ENCODE measurements around the gene PPP1R14C.

The PPP1R14C gene

DNA sequence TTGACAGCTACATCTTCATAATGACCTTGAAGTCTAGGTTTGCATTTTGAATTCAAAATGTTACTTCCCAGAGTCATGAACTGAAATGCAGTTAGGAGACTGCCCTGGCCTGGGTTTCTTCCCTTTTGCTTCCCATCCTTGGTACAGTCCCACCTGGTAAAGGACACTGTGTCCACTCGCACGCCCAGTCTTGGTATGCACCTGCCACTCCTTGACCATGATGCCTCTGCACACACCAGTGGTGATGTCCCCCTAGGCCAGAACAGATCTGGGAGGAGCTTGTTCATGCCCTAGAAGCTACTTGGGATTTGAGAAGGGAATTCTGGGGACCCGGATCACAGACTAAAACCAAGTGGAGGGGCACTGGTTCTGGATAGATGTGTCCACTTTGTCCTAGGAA, 3.6 kb downstream of the PPP1R14C start:
- no peaks in the 10 kb centered on the region for H3K9me3 Mint-ChIP-seq
- no peak overlapping the region for H3K27ac Mint-ChIP-seq
- H3K36me3 Mint-ChIP-seq: no peaks in the 10 kb centered on the region
- no peak for DNase-seq (ENCODE audit: low spot score in 2 of 2)
- no peak overlapping the region for H3K4me3 Mint-ChIP-seq
- H3K4me1 Mint-ChIP-seq: peaks cover 26% of the 10 kb centered on the region
- ATAC-seq: no peak

DNA sequence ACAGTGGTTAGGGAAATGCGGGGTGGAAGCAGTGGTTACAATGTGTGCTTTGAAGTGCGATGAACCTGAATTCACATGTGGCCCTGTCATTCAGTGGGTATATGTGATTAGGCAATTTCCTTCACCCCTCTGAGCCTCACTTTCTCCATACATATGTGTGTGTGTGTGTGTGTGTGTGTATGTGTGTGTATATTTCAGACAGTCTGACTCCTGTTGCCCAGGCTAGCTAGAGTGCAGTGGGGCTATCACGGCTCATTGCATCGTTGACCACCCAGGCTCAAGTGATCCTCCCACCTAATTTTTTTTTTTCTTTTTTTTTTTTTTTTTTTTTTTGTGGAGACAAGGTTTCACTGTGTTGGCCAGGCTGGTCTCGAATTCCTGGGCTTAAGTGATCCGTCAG, 6.3 kb downstream of the PPP1R14C start:
- Mint-ChIP-seq H3K27ac (no peak overlapping the region), H3K4me3 (no peak overlapping the region), H3K4me1 (peaks cover 29% of the 10 kb centered on the region), H3K9me3 (no peaks in the 10 kb centered on the region), H3K36me3 (no peaks in the 10 kb centered on the region)
- ATAC-seq (no peak), DNase-seq (ENCODE audit: low spot score in 2 of 2) (no peak)

DNA sequence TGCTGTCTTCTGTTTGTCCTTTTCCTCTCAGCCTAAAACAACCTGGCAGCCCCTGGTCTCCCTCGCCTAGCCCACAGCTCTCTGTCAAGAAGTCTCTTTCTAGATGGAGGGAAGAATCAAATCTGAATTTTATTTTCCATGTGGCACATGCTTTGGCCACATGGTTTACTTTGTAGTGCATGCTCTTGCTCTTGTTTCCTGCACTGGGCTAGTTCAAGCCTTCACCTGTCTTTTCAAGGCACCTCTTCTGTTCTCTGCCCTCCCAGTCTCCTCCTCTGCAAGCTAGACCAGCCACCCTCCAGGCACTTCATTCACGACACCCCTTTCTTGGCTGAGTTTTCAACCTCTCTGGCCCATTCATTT, 7.6 kb downstream of the PPP1R14C start:
- Mint-ChIP-seq H3K4me3 (no peak overlapping the region), H3K36me3 (no peaks in the 10 kb centered on the region), H3K27ac (no peak overlapping the region), H3K4me1 (peaks cover 25% of the 10 kb centered on the region), H3K9me3 (no peaks in the 10 kb centered on the region)
- ATAC-seq (no peak), DNase-seq (ENCODE audit: low spot score in 2 of 2) (no peak)

DNA sequence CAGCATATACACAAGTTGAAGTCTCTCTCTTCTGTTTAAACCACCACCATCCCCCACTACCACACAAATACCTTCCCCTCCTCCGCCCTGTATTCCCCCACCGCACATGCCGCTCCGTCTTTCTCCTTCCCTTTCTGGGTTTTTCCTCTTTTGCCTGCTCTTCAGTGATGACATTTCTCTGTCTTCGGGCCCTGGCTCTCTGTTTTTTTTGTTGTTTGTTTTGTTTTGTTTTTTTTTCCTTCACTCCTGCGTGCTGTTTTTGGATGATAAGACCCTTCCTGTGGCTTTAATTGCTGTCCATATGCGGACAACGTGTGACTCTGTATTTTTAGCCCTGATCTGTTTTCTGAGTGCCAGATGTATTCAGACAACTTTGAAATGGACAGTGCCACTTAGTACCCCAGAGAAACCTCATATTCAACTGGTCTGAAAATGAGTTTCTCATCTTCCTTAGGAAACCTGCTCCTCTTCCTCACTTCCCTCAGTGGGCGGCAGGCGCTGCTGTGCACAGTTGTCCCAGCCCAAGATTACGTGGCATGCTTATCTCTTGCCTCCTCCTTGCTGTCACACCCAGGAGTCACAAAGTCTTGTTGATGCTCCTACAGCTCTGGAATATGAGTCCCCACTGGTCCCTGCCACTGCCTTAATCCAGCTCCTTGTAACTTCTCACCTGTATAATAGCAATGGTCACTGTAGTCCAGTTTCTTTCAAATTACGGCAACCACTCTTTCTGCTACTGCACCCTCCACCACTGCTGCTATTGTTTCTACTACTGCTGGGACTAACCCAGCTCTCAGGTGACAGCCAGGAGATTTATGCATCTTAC, 8.2 kb downstream of the PPP1R14C start:
- H3K4me3 Mint-ChIP-seq: no peak overlapping the region
- H3K36me3 Mint-ChIP-seq: no peaks in the 10 kb centered on the region
- H3K4me1 Mint-ChIP-seq: peaks cover 19% of the 10 kb centered on the region
- DNase-seq (ENCODE audit: low spot score in 2 of 2): no peak
- no peak for ATAC-seq
- H3K9me3 Mint-ChIP-seq: no peaks in the 10 kb centered on the region
- no peak overlapping the region for H3K27ac Mint-ChIP-seq

DNA sequence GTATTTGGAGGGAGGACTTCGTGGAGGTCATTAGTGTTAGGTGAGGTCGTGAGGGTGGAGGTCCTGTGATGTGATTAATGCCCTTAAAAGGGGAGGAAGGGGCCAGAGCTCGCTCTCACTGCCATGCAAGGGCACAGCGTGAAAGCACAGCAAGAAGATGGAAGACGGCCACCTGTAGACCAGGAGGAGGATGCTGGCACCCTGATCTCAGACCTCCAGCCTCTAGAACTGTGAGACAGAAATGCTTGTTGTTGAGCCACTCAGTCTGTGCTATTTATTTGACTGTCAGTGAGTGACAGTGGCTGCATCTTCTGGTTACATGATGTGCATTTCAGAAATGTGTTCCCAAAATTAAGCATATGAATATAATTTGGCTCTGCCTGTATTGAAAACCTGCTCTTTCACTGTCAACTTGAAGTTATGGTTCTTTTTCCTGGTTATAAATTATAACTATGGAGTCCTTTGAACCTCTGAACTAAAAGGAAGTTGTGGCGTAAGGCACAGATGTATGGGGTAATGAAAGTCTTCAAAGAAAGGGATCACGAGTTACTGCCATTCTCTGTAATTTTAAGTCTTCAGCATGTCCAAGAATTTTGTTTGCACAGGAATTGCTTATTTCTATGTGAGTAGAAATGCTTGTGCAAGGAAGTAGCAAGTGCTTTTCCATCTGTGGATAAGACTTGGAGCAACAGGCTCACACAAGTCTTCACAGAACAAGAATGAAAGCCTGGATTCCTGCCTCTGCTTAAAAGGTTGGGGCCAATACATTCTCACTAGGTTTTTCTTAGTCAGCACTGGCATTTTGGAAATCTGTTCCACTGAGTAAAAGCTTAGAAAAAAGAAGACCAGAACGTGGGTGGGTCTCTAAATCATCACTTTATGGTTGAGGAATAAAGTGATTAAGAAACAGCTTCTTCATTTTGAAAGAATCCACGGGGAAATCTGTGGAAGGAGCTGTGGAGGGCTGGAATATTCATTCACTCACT, 10.3 kb downstream of the PPP1R14C start:
- Mint-ChIP-seq H3K36me3 (no peaks in the 10 kb centered on the region), H3K9me3 (no peaks in the 10 kb centered on the region), H3K27ac (no peak overlapping the region), H3K4me1 (peaks cover 29% of the 10 kb centered on the region), H3K4me3 (no peak overlapping the region)
- ATAC-seq (no peak), DNase-seq (ENCODE audit: low spot score in 2 of 2) (no peak)

DNA sequence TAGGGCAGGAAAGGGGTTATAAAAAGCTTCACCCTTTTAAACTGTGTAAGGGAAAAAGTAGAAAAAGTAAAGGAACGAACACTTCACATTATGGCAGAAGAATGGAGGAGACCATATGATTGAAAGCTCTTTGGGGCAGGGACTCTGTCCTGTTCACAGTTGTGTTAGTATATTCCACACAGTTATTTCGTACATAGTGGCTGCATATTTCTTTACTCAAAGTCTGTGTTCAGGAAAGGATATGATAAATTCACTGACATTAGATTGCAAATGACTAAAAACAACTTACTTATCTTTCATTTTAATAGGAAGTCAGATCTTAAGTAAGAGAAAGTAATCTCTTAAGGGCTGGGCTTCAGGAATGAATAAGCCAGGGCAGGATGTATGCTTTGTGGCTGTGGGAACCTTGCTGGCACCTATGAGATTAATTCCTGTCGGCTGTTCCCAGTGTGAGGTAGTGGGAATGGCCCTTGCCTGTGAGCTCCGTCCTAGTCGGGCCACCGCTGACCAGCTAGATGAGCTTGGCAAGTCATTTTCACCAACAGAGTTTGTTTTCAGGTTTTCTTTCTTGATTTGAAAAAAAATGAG, 11.2 kb downstream of the PPP1R14C start:
- DNase-seq (ENCODE audit: low spot score in 2 of 2) (no peak), ATAC-seq (peak; percentile 74)
- Mint-ChIP-seq H3K4me1 (peaks cover 29% of the 10 kb centered on the region), H3K9me3 (no peaks in the 10 kb centered on the region), H3K4me3 (no peak overlapping the region), H3K27ac (no peak overlapping the region), H3K36me3 (no peaks in the 10 kb centered on the region)

DNA sequence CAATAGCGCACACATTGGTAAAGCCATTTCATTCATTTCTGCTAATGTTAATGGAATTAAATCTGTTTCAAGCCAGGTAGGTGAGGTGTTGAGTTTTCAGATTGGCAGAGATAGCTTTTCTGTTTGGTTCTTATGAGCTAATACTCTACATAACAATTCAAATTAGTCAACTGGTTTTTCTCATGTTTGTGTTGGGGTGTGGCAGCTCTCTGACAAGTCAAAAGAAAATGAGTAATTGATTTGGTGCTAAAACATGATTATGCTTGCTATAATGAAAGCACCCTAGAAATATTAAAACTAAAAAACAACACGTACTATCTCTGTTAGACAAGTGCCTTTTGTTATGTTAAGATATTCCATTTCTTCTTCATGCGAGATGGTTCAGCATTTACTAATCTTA, 13.6 kb downstream of the PPP1R14C start:
- Mint-ChIP-seq H3K9me3 (no peaks in the 10 kb centered on the region), H3K36me3 (no peaks in the 10 kb centered on the region), H3K4me1 (peaks cover 29% of the 10 kb centered on the region), H3K4me3 (no peak overlapping the region), H3K27ac (no peak overlapping the region)
- ATAC-seq (no peak), DNase-seq (ENCODE audit: low spot score in 2 of 2) (no peak)

DNA sequence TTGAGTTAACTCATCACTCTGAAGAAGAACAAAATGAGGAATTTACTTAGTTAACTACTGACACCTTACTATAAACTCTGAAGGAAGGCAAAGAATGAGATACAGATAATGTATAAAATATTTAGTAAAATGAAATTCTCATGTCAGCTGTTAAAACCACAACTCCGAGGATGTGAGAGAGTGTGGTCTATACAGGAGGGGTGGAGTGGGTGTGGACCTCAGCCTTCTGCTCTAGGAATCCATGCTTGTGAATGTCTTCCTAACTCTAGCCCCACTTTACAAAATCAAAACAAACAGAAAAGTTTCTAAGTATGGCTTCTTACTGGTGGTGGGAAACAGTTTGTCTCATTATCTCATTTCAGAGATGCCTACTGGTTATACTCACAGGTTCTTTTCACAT, 14.2 kb downstream of the PPP1R14C start:
- Mint-ChIP-seq H3K36me3 (no peaks in the 10 kb centered on the region), H3K4me1 (peaks cover 29% of the 10 kb centered on the region), H3K9me3 (no peaks in the 10 kb centered on the region), H3K4me3 (no peak overlapping the region), H3K27ac (no peak overlapping the region)
- no peak for DNase-seq (ENCODE audit: low spot score in 2 of 2)
- no peak for ATAC-seq

DNA sequence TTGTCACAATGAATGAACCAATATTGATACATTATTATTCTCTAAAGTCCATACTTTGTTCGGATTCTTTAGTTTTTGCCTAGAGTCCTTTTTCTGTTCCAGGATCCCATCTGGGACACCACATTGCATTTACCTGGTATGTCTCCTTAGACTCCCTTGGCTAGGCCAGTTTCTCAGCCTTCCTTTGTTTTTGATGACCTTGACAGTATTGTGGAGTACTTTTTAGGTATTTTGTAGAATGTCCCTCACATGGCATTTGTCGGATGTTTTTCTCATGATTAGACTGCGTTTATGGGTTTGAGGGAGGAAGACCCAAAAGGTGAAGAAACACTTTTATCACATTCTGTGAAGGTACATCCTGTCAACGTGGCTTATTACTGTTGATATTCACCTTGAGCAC, 16.9 kb downstream of the PPP1R14C start:
- no peak overlapping the region for H3K4me3 Mint-ChIP-seq
- H3K9me3 Mint-ChIP-seq: no peaks in the 10 kb centered on the region
- H3K4me1 Mint-ChIP-seq: peaks cover 12% of the 10 kb centered on the region
- H3K27ac Mint-ChIP-seq: no peak overlapping the region
- ATAC-seq (no peak), DNase-seq (ENCODE audit: low spot score in 2 of 2) (no peak)
- no peaks in the 10 kb centered on the region for H3K36me3 Mint-ChIP-seq

DNA sequence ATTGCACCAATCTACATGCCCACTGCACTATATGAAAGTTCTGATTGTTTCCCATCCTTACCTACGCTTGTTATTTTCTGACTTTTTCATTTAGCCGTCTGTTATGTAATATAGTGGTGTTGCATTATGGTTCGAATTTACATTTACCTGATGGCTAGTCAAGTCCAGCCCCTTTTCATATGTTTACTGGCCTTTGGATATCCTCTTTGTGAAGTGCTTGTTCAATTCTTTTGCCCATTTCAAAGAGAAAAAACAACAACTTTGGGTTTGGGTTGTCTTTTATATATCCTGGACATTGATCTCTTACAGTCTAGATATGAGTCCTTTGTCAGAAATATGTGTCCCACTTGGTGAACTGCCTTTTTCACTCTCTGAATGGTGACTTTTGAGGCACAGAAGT, 21.1 kb downstream of the PPP1R14C start:
- Mint-ChIP-seq H3K9me3 (no peaks in the 10 kb centered on the region), H3K4me1 (no peaks in the 10 kb centered on the region), H3K36me3 (no peaks in the 10 kb centered on the region), H3K27ac (no peak overlapping the region), H3K4me3 (no peak overlapping the region)
- DNase-seq (ENCODE audit: low spot score in 2 of 2) (no peak), ATAC-seq (no peak)

DNA sequence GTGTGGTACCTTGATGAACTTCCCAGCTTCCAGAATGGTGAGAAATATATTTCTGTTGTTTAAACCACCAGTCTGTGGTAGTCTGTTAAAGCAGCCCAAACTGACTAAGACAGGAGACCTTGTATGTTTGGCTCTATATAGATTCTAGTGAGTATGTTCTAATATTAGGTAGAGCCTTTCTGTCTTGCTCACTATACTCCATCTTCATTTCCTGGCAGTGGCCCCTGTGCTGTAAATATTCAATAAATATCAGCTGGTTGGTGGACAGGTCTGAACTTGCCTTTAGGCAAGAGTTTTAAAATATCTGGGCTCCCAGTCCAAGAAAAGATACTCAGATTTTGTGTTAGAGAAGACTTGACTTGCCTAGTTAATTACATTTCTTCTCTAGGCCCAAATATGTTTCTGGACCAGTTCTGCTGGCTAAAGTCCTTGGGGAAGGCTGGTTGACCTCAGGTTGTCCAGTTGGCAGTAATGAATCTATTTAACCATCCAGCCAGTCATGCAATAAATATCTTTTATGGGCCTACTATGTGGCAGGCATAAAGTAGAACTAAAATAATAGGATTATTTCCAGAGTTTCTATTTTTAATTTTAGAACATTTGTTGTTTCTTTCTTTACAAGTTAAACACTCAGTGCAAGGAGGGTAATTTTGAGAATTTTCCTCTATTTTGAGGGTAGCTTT, 22.3 kb downstream of the PPP1R14C start:
- ATAC-seq: no peak
- Mint-ChIP-seq H3K4me3 (no peak overlapping the region), H3K9me3 (no peaks in the 10 kb centered on the region), H3K36me3 (no peaks in the 10 kb centered on the region), H3K4me1 (peaks cover 11% of the 10 kb centered on the region), H3K27ac (no peak overlapping the region)
- DNase-seq (ENCODE audit: low spot score in 2 of 2): no peak

DNA sequence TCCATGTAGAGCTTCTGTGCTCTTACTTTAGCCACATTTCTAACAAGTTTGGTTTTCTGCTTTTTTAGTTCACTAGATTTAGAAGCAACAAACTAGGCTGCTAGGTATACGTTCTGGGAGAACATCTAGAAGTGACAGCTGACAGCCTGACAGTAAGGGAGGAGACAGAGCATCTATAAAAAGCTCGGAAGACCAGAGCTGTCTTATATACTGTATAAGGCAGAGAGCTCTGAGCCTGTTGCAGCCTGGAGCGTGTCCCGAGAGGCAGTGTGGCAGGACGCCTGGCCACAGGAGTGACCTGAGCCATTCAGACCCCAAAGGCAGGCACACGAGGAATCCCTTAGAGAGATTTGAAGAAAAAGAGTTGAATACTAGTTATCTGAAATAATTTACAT, 24.6 kb downstream of the PPP1R14C start:
- H3K36me3 Mint-ChIP-seq: no peaks in the 10 kb centered on the region
- no peak for DNase-seq (ENCODE audit: low spot score in 2 of 2)
- H3K4me3 Mint-ChIP-seq: no peak overlapping the region
- no peak overlapping the region for H3K27ac Mint-ChIP-seq
- ATAC-seq: no peak
- H3K9me3 Mint-ChIP-seq: no peaks in the 10 kb centered on the region
- H3K4me1 Mint-ChIP-seq: peaks cover 16% of the 10 kb centered on the region

DNA sequence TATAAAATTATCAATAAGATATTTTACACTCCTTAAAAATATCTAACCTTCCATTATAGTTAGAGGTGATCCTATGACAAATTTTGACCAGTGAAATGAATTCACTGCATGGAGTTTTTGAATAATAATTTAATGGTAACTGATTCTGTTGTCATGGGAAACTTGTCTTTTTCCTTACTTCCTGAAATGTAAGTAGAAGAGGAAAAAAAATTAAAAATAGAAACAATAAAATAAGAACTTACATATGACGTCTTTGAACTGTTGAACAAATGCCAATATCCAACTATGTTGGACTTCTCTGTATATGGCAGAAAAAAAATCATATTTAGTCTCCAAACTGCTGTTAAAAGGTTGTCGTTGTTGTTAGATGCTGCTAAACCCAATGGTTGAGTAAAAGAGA, 26.3 kb downstream of the PPP1R14C start:
- Mint-ChIP-seq H3K4me1 (peaks cover 16% of the 10 kb centered on the region), H3K36me3 (no peaks in the 10 kb centered on the region), H3K4me3 (no peak overlapping the region), H3K9me3 (no peaks in the 10 kb centered on the region), H3K27ac (peak overlapping the region; percentile 75)
- no peak for DNase-seq (ENCODE audit: low spot score in 2 of 2)
- no peak for ATAC-seq

DNA sequence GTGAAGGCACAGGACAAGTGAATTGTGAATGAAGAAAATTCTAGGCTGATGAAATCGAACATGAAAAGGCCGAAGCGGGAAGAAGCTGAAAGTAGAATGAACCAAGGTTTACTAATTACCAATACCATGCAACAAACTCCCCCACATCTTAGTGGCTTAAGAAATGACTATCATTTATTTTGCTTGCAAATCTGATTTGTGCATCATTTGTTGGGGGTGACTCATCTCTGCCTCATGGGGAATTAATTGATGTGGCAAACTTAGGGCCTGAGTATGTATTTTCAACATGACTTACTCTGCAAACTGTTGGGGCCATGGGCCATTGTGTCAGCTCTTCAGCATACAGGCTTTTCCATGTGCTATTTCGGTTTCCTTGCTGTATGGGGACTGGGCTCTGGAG, 26.8 kb downstream of the PPP1R14C start:
- DNase-seq (ENCODE audit: low spot score in 2 of 2) (peak; percentile 9 to 67), ATAC-seq (peak; percentile 98)
- Mint-ChIP-seq H3K27ac (peak overlapping the region; percentile 75), H3K4me1 (peaks cover 16% of the 10 kb centered on the region), H3K36me3 (no peaks in the 10 kb centered on the region), H3K4me3 (peak overlapping the region; percentile 6), H3K9me3 (no peaks in the 10 kb centered on the region)

DNA sequence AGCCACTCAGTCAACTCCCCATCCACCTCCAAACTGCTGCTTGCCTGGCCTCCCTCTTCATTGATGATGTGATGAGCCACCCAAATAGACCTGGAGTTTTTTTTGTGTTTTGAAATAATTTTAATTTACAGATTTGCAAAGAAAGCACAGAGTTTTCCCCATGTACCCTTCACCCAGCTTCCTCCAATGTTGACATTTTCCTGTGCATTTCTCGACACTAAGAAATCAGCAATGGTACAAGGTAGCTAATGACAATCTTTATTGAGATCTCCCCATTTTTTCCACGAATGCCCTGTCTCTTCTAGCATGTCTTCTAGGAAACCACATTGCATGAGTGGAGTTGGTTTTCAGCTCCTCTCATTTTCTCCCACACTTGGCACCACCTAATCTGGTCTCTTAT, 30.1 kb downstream of the PPP1R14C start:
- H3K36me3 Mint-ChIP-seq: no peaks in the 10 kb centered on the region
- ATAC-seq (no peak), DNase-seq (ENCODE audit: low spot score in 2 of 2) (no peak)
- H3K4me1 Mint-ChIP-seq: peaks cover 16% of the 10 kb centered on the region
- no peak overlapping the region for H3K4me3 Mint-ChIP-seq
- H3K27ac Mint-ChIP-seq: no peak overlapping the region
- no peaks in the 10 kb centered on the region for H3K9me3 Mint-ChIP-seq

Data from stimulated activated effector memory CD8-positive, alpha-beta T cell treated with anti-CD3 and anti-CD28 coated beads, Interleukin-12 subunit alpha, Interleukin-12 subunit beta, amount 100 ng/mL, for 72 hours (primary cell).